Ascending aorta (tissue), 2 donors: ENCODE measurements around the gene NUTM2E. TPM values are rescaled to one million over a fixed set of nuclear protein-coding genes. Genes with fewer than 3 reads are reported as not detected.
"Not testable (repeated sequence)": the region's sequence is repeated elsewhere in the genome, so short reads cannot be mapped to it uniquely, and the experiment has no call there.

Experiments used
- DNase-seq, 2 donors: peaks; one replicate each; pipeline ENCODE4 v3.0.0-alpha.2; 2019; ENCODE audit warnings: low spot score in 2 of 2
- H3K27ac ChIP-seq, 2 donors: fragments of 200-600 bp; sonication (generic); one replicate each; pipeline ENCODE4 v1.5.1; 2016 to 2017; ENCODE audit warnings: mild to moderate bottlenecking in 1 of 2
- H3K27me3 ChIP-seq: fragments of 200-600 bp; sonication (generic); one replicate; pipeline ENCODE4 v1.5.1; 2017
- H3K36me3 ChIP-seq, 2 donors: fragments of 200-600 bp; sonication (generic); one replicate each; pipeline ENCODE4 v1.5.1; 2016
- H3K4me1 ChIP-seq, 2 donors: fragments of 200-600 bp; sonication (generic); one replicate each; pipeline ENCODE4 v1.5.1; 2016 to 2017; ENCODE audit warnings: mild to moderate bottlenecking in 1 of 2
- H3K4me3 ChIP-seq, 2 donors: fragments of 200-600 bp; sonication (generic); one replicate each; pipeline ENCODE4 v1.5.1; 2016 to 2017; ENCODE audit warnings: mild to moderate bottlenecking in 1 of 2
- H3K9me3 ChIP-seq, 2 donors: fragments of 200-600 bp; sonication (generic); one replicate each; pipeline ENCODE4 v1.5.1; 2016
- intact Hi-C: fragments of 100-400 bp; cut with DNase I; formaldehyde crosslinking; loops from one replicate; pipeline ENCODE4 v1.15.1; 2023
- total RNA-seq: library from RNA; depleted of rRNA; stranded (reverse); fragments of >200 nt; gene quantifications from one replicate; pipeline ENCODE4 v1.1.0, GENCODE V29; 2016

Gene NUTM2E
- total RNA-seq, 1 donor from 2014 or later: not detected

DNA sequence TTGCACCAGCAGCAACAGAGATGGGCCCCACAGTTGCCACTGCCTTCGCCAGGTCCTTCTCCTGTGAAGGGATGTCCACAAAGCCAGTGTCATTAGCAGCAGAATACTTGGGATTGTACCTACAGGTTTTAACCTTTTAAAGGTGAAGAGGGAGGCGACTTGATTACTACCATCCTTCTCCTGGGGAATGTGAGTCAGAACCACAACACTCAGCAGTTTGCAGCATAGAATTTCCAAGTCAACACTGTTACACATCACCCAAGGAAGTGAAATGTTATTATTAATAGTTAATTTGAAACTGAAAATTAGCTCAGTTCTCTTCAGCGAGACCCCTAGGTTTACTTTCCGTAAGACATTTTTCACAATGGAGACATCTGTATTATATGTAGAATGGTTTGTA lies 45.2 kb downstream of the NUTM2E start:
- intact Hi-C loops, DNase-seq, H3K27ac ChIP-seq, H3K27me3 ChIP-seq, H3K36me3 ChIP-seq, H3K9me3 ChIP-seq, H3K4me3 ChIP-seq, H3K4me1 ChIP-seq: not testable (repeated sequence)

Other genes starting within 250 kb of the NUTM2E start
- not detected for gene SFTPA1, start 215.8 kb upstream of the NUTM2E start, total RNA-seq
- gene NUTM2B, start 123.5 kb upstream of the NUTM2E start, total RNA-seq: 4.5 TPM
- not detected for gene SFTPD, start 122.4 kb downstream of the NUTM2E start, total RNA-seq